H1 (cell line): ENCODE data around the gene OR10G7. TPM values are rescaled to one million over a fixed set of nuclear protein-coding genes. Genes with fewer than 3 reads are reported as not detected.

Source experiments
- CTCF ChIA-PET: fragments of 300-600 bp; sonication (Branson Sonifier 250); formaldehyde crosslinking; loops from one replicate; lab custom pipeline; 2021; ENCODE audit not compliant: partially characterized antibody; lab: Charles Lee
- POLR2A ChIA-PET: fragments of 300-600 bp; sonication (Branson Sonifier 250); formaldehyde crosslinking; loops from one replicate; lab custom pipeline; 2021; ENCODE audit warnings: inconsistent platforms; ENCODE audit not compliant: partially characterized antibody; lab: Charles Lee
- DNase-seq, 2 experiments: peaks; one replicate each; pipeline versions ENCODE4 v3.0.0 to v3.0.0-alpha.2; 2010 to 2022; ENCODE audit warnings: low spot score in 2 of 2, low read depth in 1 of 2, mixed read lengths in 1 of 2
- FAIRE-seq: peaks from 2 replicates; lab custom pipeline; 2011; peaks lifted over from hg19 to GRCh38; lab: Jason Lieb, UNC
- H2AFZ ChIP-seq: 2 replicates; pipeline ENCODE4 v1.8.1; 2012; ENCODE audit warnings: low read length, inconsistent platforms
- H2AK5ac ChIP-seq: 2 replicates; pipeline ENCODE4 v1.6.1; 2013; ENCODE audit warnings: low read depth, low read length
- H2BK120ac ChIP-seq: replicated peaks from 2 replicates; pipeline ENCODE3; 2013; ENCODE audit warnings: low read depth, low read length, inconsistent platforms
- H2BK12ac ChIP-seq: 2 replicates; pipeline ENCODE4 v1.6.1; 2013; ENCODE audit warnings: low read depth, low read length
- H2BK15ac ChIP-seq: 2 replicates; pipeline ENCODE4 v1.6.1; 2013; ENCODE audit warnings: low read length
- H2BK20ac ChIP-seq: 2 replicates; pipeline ENCODE4 v1.6.1; 2013; ENCODE audit warnings: low read length
- H2BK5ac ChIP-seq: 2 replicates; pipeline ENCODE4 v1.6.1; 2013; ENCODE audit warnings: low read depth, low read length
- H3K14ac ChIP-seq: 2 replicates; pipeline ENCODE4 v1.6.1; 2013; ENCODE audit warnings: inconsistent platforms; ENCODE audit not compliant: insufficient read length
- H3K18ac ChIP-seq: 2 replicates; pipeline ENCODE4 v1.6.1; 2013; ENCODE audit warnings: low read length; ENCODE audit errors: extremely low read depth
- H3K23ac ChIP-seq: 2 replicates; pipeline ENCODE4 v1.6.1; 2013; ENCODE audit warnings: inconsistent platforms; ENCODE audit not compliant: insufficient read length
- H3K23me2 ChIP-seq: 2 replicates; pipeline ENCODE4 v1.6.1; 2013; ENCODE audit warnings: low read depth, low read length
- H3K27ac ChIP-seq: 2 replicates; pipeline ENCODE4 v1.6.1; 2011; ENCODE audit warnings: low read depth, low read length, inconsistent platforms
- H3K27me3 ChIP-seq, 4 experiments: replicated peaks in 1 of 4; 1 replicate in 1 of 4; 2 replicates in 3 of 4; pipeline versions ENCODE4 v1.6.1 to v1.8.1; 2011 to 2013; ENCODE audit warnings: low read length in 3 of 4, mild to moderate bottlenecking in 3 of 4, inconsistent platforms in 2 of 4, mixed read lengths in 2 of 4, moderate library complexity in 1 of 4; ENCODE audit not compliant: control insufficient read depth in 3 of 4, insufficient read depth in 3 of 4; ENCODE audit errors: extremely low read depth in 1 of 4
- H3K36me3 ChIP-seq, 4 experiments: 2 replicates each; pipeline versions ENCODE4 v1.6.1 to v1.8.1; 2011 to 2013; ENCODE audit warnings: mild to moderate bottlenecking in 4 of 4, low read length in 3 of 4, moderate library complexity in 2 of 4, control low read depth in 1 of 4, inconsistent platforms in 1 of 4; ENCODE audit not compliant: insufficient read depth in 4 of 4, control insufficient read depth in 2 of 4
- H3K4ac ChIP-seq: replicated peaks from 2 replicates; pipeline ENCODE3; 2013; ENCODE audit warnings: low read length, low read depth, mixed read lengths, inconsistent platforms; ENCODE audit not compliant: insufficient read length
- H3K4me1 ChIP-seq, 4 experiments: replicated peaks in 1 of 4; 1 replicate in 1 of 4; 2 replicates in 3 of 4; pipeline versions ENCODE4 v1.6.1 to v1.8.1; 2011 to 2013; ENCODE audit warnings: low read length in 3 of 4, inconsistent platforms in 2 of 4, mixed read lengths in 1 of 4; ENCODE audit not compliant: insufficient read depth in 4 of 4, control insufficient read depth in 3 of 4
- H3K4me2 ChIP-seq, 2 experiments: 2 replicates each; pipeline versions ENCODE4 v1.6.1 to v1.8.1; 2011 to 2013; ENCODE audit warnings: low read depth in 2 of 2, low read length in 2 of 2, control low read depth in 1 of 2, inconsistent platforms in 1 of 2, mild to moderate bottlenecking in 1 of 2; ENCODE audit not compliant: insufficient read depth in 1 of 2
- H3K4me3 ChIP-seq, 4 experiments: fragments of 200-600, 300-600 bp in 1 of 4; sonication (generic), shearing (Covaris generic), sonication (Bioruptor Twin) in 1 of 4; 2 replicates each; pipeline versions ENCODE4 v1.5.1 to v1.8.1; 2011 to 2016; ENCODE audit warnings: low read length in 4 of 4, low read depth in 3 of 4, control low read depth in 2 of 4, inconsistent platforms in 2 of 4, mild to moderate bottlenecking in 2 of 4, mixed read lengths in 1 of 4, moderate library complexity in 1 of 4; ENCODE audit not compliant: insufficient read depth in 2 of 4; ENCODE audit errors: extremely low read depth in 1 of 4
- H3K56ac ChIP-seq: replicated peaks from 2 replicates; pipeline ENCODE3; 2013; ENCODE audit warnings: low read depth, mild to moderate bottlenecking, mixed read lengths, low read length, inconsistent platforms; ENCODE audit not compliant: insufficient read length
- H3K79me1 ChIP-seq: 2 replicates; pipeline ENCODE4 v1.6.1; 2013; ENCODE audit warnings: low read depth, low read length, control low read depth
- H3K79me2 ChIP-seq, 2 experiments: 2 replicates each; pipeline versions ENCODE4 v1.6.1 to v1.8.1; 2012 to 2013; ENCODE audit warnings: low read length in 2 of 2, mild to moderate bottlenecking in 2 of 2, inconsistent platforms in 1 of 2; ENCODE audit not compliant: insufficient read depth in 2 of 2, control insufficient read depth in 1 of 2
- H3K9ac ChIP-seq, 4 experiments: replicated peaks in 1 of 4; 1 replicate in 1 of 4; 2 replicates in 3 of 4; pipeline versions ENCODE4 v1.6.1 to v1.8.1; 2011 to 2013; ENCODE audit warnings: low read depth in 3 of 4, low read length in 3 of 4, control low read depth in 2 of 4, mild to moderate bottlenecking in 2 of 4, moderate library complexity in 2 of 4, inconsistent platforms in 1 of 4; ENCODE audit errors: extremely low read depth in 1 of 4
- H3K9me3 ChIP-seq, 2 experiments: 2 replicates each; pipeline versions ENCODE4 v1.6.1 to v1.8.1; 2012 to 2013; ENCODE audit warnings: mild to moderate bottlenecking in 2 of 2, moderate library complexity in 2 of 2, control low read depth in 1 of 2, inconsistent platforms in 1 of 2, low read depth in 1 of 2, low read length in 1 of 2, mixed read lengths in 1 of 2; ENCODE audit not compliant: insufficient read depth in 2 of 2
- H4K20me1 ChIP-seq, 2 experiments: replicated peaks in 1 of 2; 2 replicates each; pipeline versions ENCODE3 to v1.8.1; 2011 to 2013; ENCODE audit warnings: inconsistent platforms in 2 of 2, low read length in 2 of 2, mild to moderate bottlenecking in 1 of 2; ENCODE audit not compliant: insufficient read depth in 2 of 2, control insufficient read depth in 1 of 2
- H4K5ac ChIP-seq: 2 replicates; pipeline ENCODE4 v1.6.1; 2013; ENCODE audit warnings: low read length, low read depth, mixed read lengths, inconsistent platforms; ENCODE audit not compliant: insufficient read length
- H4K8ac ChIP-seq: 2 replicates; pipeline ENCODE4 v1.8.0; 2013; ENCODE audit warnings: mild to moderate bottlenecking, moderate library complexity, low read length, inconsistent platforms; ENCODE audit not compliant: insufficient read depth; ENCODE audit errors: extremely low read depth
- H4K91ac ChIP-seq: replicated peaks from 2 replicates; pipeline ENCODE3; 2013; ENCODE audit warnings: low read length, mixed read lengths, inconsistent platforms; ENCODE audit not compliant: insufficient read length
- HDAC2 ChIP-seq, 2 experiments: fragments of 300-600 bp in 1 of 2; sonication (generic) in 1 of 2; IDR thresholded peaks; 2 replicates each; pipeline ENCODE4 v1.6.1; 2011 to 2012; ENCODE audit warnings: low read depth in 2 of 2, low read length in 2 of 2, mild to moderate bottlenecking in 2 of 2, moderate library complexity in 2 of 2, borderline replicate concordance in 1 of 2, inconsistent platforms in 1 of 2
- KDM5A ChIP-seq: fragments of 200-600 bp; IDR thresholded peaks from 2 replicates; pipeline ENCODE4 v1.7.1; 2012; ENCODE audit warnings: mild to moderate bottlenecking, low read length, inconsistent platforms, mixed read lengths
- POLR2A ChIP-seq, 2 experiments: IDR thresholded peaks; 1 replicate in 1 of 2; 2 replicates in 1 of 2; pipeline ENCODE4 v1.6.1; 2011; ENCODE audit warnings: low read depth in 2 of 2, low read length in 2 of 2, mild to moderate bottlenecking in 2 of 2; ENCODE audit errors: control extremely low read depth in 1 of 2
- RXRA ChIP-seq: IDR thresholded peaks from 2 replicates; pipeline ENCODE4 v1.6.1; 2011; ENCODE audit warnings: low read depth, mild to moderate bottlenecking, low read length, moderate library complexity; ENCODE audit not compliant: insufficient read depth
- USF2 ChIP-seq: IDR thresholded peaks from 2 replicates; pipeline ENCODE4 v1.6.1; 2011; ENCODE audit warnings: low read length, improper control_type of control experiment
- WGBS, 2 experiments: shearing (Covaris generic) in 1 of 2; methylation state at CpG; one replicate each; pipeline versions ENCODE4 v1.1.6 to v1.1.7; 2013 to 2015; ENCODE audit warnings: low lambda C conversion rate in 2 of 2, mixed read lengths in 2 of 2, inconsistent platforms in 1 of 2, low coverage in 1 of 2, missing lambda C conversion rate in 1 of 2; ENCODE audit not compliant: insufficient replicate concordance in 2 of 2, insufficient coverage in 1 of 2, insufficient read length in 1 of 2; ENCODE audit errors: extremely low coverage in 1 of 2, missing lambda C conversion rate in 1 of 2; 5-methylcytosine and 5-hydroxymethylcytosine counted together
- polyA plus RNA-seq, 7 experiments: library from polyadenylated mRNA; depleted of rRNA in 3 of 7; stranded (reverse) in 5 of 7; unstranded in 2 of 7; fragments of >200 nt in 5 of 7; fragments of 200-250 nt in 2 of 7; gene quantifications; 1 replicate in 5 of 7; 2 replicates in 1 of 7; 4 replicates in 1 of 7; pipeline versions ENCODE4 v1.2.1 to v1.2.3, GENCODE V29; 2011 to 2013; ENCODE audit warnings: missing spikeins in 2 of 7, mixed read lengths in 2 of 7
- total RNA-seq: library from RNA; stranded (reverse); fragmentation: NEBNext Ultra II Directional; extraction: Animal tissue kit (Norgen Biotek cat#: 25700); gene quantifications from 2 replicates; pipeline ENCODE4 v1.2.1, GENCODE V29; 2021

OR10G7 gene
- total and polyA plus RNA-seq, 2 of the 8 experiments (the other 6 are each of a cell fraction or from before 2014, with no cell fraction given): not detected

- ChIA-PET CTCF (no interaction called here), POLR2A (no interaction called here)
- no peak overlapping the region for H2AFZ ChIP-seq
- H2BK15ac ChIP-seq: no peak overlapping the region
- H3K36me3 ChIP-seq: no peaks in the 10 kb centered on the region
- H3K14ac ChIP-seq: no peak overlapping the region
- no peak overlapping the region for H2BK20ac ChIP-seq
- H3K4me1 ChIP-seq: peaks cover 0 to 3% (median 0%) of the 10 kb centered on the region in 4 experiments; a peak in 1 of 7 replicates
- H4K91ac ChIP-seq: no peak overlapping the region
- H2AK5ac ChIP-seq: no peak overlapping the region
- no peak for DNase-seq
- no peak overlapping the region for H3K23ac ChIP-seq
- H3K79me2 ChIP-seq: no peaks in the 10 kb centered on the region
- H4K8ac ChIP-seq: no peak overlapping the region
- no peak overlapping the region for H2BK120ac ChIP-seq
- H3K9me3 ChIP-seq: no peaks in the 10 kb centered on the region
- H3K27ac ChIP-seq: no peak overlapping the region
- 89% methylated on average over 4 of the region's 4 CpGs; no CpG with 5 or more reads in 1 of the 2 experiments for WGBS, 2 experiments
- H3K4ac ChIP-seq: no peak overlapping the region
- H4K5ac ChIP-seq: no peak overlapping the region
- no peak overlapping the region for H2BK5ac ChIP-seq
- no peaks in the 10 kb centered on the region for H3K79me1 ChIP-seq
- H3K9ac ChIP-seq: no peak overlapping the region
- TF ChIP-seq POLR2A (IDR thresholded peaks at IDR 0.05; ENCODE audit: control extremely low read depth in 1 of 2, low read depth in 2 of 2, low read length in 2 of 2) (no peak), HDAC2 (IDR thresholded peaks at IDR 0.05; ENCODE audit: borderline replicate concordance in 1 of 2, low read depth in 2 of 2, low read length in 2 of 2) (no peak), KDM5A (no peak), RXRA (no peak), USF2 (no peak)
- H2BK12ac ChIP-seq: no peak overlapping the region
- no peak overlapping the region for H3K56ac ChIP-seq
- no peak overlapping the region for H3K18ac ChIP-seq
- H3K23me2 ChIP-seq: no peaks in the 10 kb centered on the region
- H4K20me1 ChIP-seq: no peaks in the 10 kb centered on the region
- H3K27me3 ChIP-seq: no peaks in the 10 kb centered on the region
- FAIRE-seq: no peak
- H3K4me2 ChIP-seq: no peak overlapping the region
- no peak overlapping the region for H3K4me3 ChIP-seq
Observed at GRCh38 chr11:124043420-124043819, 2.3 kb upstream of the OR10G7 start.
